ENCODE results near the gene RABGAP1. TPM values are rescaled to one million over a fixed set of nuclear protein-coding genes. Genes with fewer than 3 reads are reported as not detected.

The RABGAP1 gene
- total and polyA plus RNA-seq, 4 donors: 30.8 to 100 (median 69.7) TPM

Other genes starting within 250 kb of the RABGAP1 start
- not detected for gene OR1L4, start 217.0 kb upstream of the RABGAP1 start, total RNA-seq
- not detected for gene OR1L4, start 217.0 kb upstream of the RABGAP1 start, polyA plus RNA-seq
- gene OR1L6, start 198.7 kb upstream of the RABGAP1 start, total RNA-seq: not detected
- not detected for gene OR1L6, start 198.7 kb upstream of the RABGAP1 start, polyA plus RNA-seq
- not detected for gene OR5C1, start 152.1 kb upstream of the RABGAP1 start, total RNA-seq
- not detected for gene OR5C1, start 152.1 kb upstream of the RABGAP1 start, polyA plus RNA-seq
- not detected for gene OR1K1, start 140.9 kb upstream of the RABGAP1 start, total RNA-seq
- gene OR1K1, start 140.9 kb upstream of the RABGAP1 start, polyA plus RNA-seq: not detected
- 10 to 100 TPM; 18.7 to 23.1 TPM for gene PDCL, start 112.4 kb upstream of the RABGAP1 start, total RNA-seq
- gene PDCL, start 112.4 kb upstream of the RABGAP1 start, polyA plus RNA-seq: 10 to 100 TPM; 11.2 to 16.7 TPM
- gene RC3H2, start 35.7 kb upstream of the RABGAP1 start, total RNA-seq: 10 to 100 TPM; 52.7 to 54.1 TPM
- 10 to 100 TPM; 10.8 to 14.9 TPM for gene RC3H2, start 35.7 kb upstream of the RABGAP1 start, polyA plus RNA-seq
- 1 to 10 TPM; 8.4 to 9.0 TPM for gene ZBTB6, start 27.7 kb upstream of the RABGAP1 start, total RNA-seq
- gene ZBTB6, start 27.7 kb upstream of the RABGAP1 start, polyA plus RNA-seq: 1 to 10 TPM; 4.1 to 4.8 TPM
- 1 to 10 TPM; 5.8 to 9.3 TPM for gene ZBTB26, start 9.5 kb upstream of the RABGAP1 start, total RNA-seq
- gene ZBTB26, start 9.5 kb upstream of the RABGAP1 start, polyA plus RNA-seq: 1 to 10 TPM; 4.3 to 4.9 TPM
- gene GPR21, start 92.6 kb downstream of the RABGAP1 start, total RNA-seq: 10 to 100 TPM in 1 of 2 donors, 1 to 10 TPM in 1; 8.8 to 13.9 TPM
- 1 to 10 TPM in 1 of 2 donors, under 1 TPM in 1; 0.50 to 3.8 TPM for gene GPR21, start 92.6 kb downstream of the RABGAP1 start, polyA plus RNA-seq